Pancreas (tissue), 10 donors: ENCODE results near the gene BNIP1. TPM values are rescaled to one million over a fixed set of nuclear protein-coding genes. Genes with fewer than 3 reads are reported as not detected.

Experiments used
- ATAC-seq, 4 donors: fragments of 200-7000 bp; cut with Tn5 transposase; one replicate each; pipeline versions ENCODE4 v1.8.0 to v1.9.1; 2020; ENCODE audit warnings: mild to moderate bottlenecking in 4 of 4, moderate library complexity in 4 of 4
- DNase-seq, 6 donors: peaks; one replicate each; pipeline ENCODE4 v3.0.0-alpha.2; 2020
- FAIRE-seq: peaks from 2 replicates; lab custom pipeline; 2012; peaks lifted over from hg19 to GRCh38; lab: Jason Lieb, UNC
- H3K27ac ChIP-seq, 4 donors: fragments of 200-600 bp; sonication (generic); 1 replicate in 3 of 4; 2 replicates in 1 of 4; pipeline versions ENCODE4 v1.5.0 to v1.8.0; 2020
- H3K27me3 ChIP-seq, 4 donors: fragments of 200-600 bp; one replicate each; pipeline ENCODE4 v1.8.0; 2021
- H3K36me3 ChIP-seq, 3 donors: fragments of 200-600 bp; sonication (generic) in 1 of 3; one replicate each; pipeline versions ENCODE4 v1.5.0 to v1.8.0; 2020 to 2021
- H3K4me1 ChIP-seq, 3 donors: fragments of 200-600 bp; one replicate each; pipeline ENCODE4 v1.8.0; 2021
- H3K4me3 ChIP-seq, 4 donors: fragments of 200-600 bp; sonication (generic) in 2 of 4; one replicate each; pipeline versions ENCODE4 v1.5.0 to v1.8.0; 2020 to 2021
- H3K9me3 ChIP-seq, 4 donors: fragments of 200-600 bp; one replicate each; pipeline ENCODE4 v1.8.0; 2021
- WGBS, 2 donors: extraction: QIAGEN DNeasy Blood & Tissue Kit; methylation state at CpG; one replicate each; pipeline ENCODE4 v1.1.7; 2013; 5-methylcytosine and 5-hydroxymethylcytosine counted together
- intact Hi-C, 3 donors: fragments of 100-400 bp; cut with DNase I; formaldehyde crosslinking; loops; one replicate each; pipeline versions ENCODE4 v1.11.1 to v1.14.2; 2022
- polyA plus RNA-seq, 2 donors: library from polyadenylated mRNA; stranded (reverse); fragments of 200-250 nt; gene quantifications; one replicate each; pipeline ENCODE4 v1.2.3, GENCODE V29; 2013
- total RNA-seq, 6 donors: library from RNA; stranded (reverse); fragmentation: NEBNext Ultra II Directional in 4 of 6; extraction: Animal tissue kit (Norgen Biotek cat#: 25700) in 4 of 6; gene quantifications; one replicate each; pipeline versions ENCODE4 v1.2.1 to v1.2.4, GENCODE V29; 2021 to 2023
- TF ChIP-seq, protein P1 (sequence below), 4 donors: fragments of 200-600 bp; sonication (generic) in 3 of 4; IDR thresholded peaks; one replicate each; pipeline versions ENCODE4 v1.5.0 to v1.8.0; 2021; ENCODE audit warnings: antibody characterized with exemption in 4 of 4
- donor health status: healthy with polysubstance abuse.
- donor health status: DM: no; HTN: no; CAD: no; lungs with moderate emphysema.
- donor health status: DM: no; HTN: no; CAD: no.
- donor health status: control.
- donor health status: control.
- donor health status: Bipolar disorder and iron deficiency.
- donor health status: DM: yes; HTN: yes; CAD: no.
- donor health status: DM: no; HTN: no; CAD: no.
- donor health status: DM: no; HTN: no; CAD: no.
- donor health status: DM: yes; HTN: yes; CAD: no.

Gene BNIP1
- total and polyA plus RNA-seq, 8 donors: 5.7 to 15.3 (median 8.8) TPM

DNA sequence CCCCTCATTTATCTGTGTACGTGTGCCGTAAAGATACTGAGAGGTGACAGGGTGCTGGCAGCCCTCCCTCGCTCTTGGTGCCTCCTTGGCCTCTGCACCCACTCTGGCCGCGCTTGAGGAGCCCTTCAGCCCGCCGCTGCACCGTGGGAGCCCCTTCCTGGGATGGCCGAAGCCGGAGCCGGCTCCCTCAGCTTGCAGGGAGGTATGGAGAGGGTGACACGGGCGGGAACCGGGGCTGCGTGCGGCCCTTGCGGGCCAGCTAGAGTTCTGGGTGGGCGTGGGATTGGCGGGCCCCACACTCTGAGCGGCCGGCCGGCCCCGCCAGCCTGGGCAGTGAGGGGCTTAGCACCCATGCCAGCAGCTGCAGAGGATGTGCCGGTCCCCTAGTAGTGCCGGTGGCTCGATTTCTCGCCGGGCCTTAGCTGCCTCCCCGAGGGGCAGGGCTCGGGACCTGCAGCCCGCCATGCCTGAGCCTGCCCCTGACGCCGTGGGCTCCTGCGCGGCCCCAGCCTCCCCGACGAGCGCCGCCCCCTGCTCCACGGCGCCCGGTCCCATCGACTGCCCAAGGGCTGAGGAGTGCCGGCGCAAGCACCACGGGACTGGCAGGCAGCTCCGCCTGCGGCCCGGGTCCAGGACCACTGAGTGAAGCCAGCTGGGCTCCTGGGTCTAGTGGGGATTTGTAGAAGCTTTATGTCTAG, 69.1 kb downstream of the BNIP1 start:
- WGBS, 2 donors: 91 to 94% methylated on average over 37 to 49 of the region's 49 CpGs

More for the DNA sequence above, 69.1 kb downstream of the BNIP1 start:
- TF ChIP-seq, protein P1, sequence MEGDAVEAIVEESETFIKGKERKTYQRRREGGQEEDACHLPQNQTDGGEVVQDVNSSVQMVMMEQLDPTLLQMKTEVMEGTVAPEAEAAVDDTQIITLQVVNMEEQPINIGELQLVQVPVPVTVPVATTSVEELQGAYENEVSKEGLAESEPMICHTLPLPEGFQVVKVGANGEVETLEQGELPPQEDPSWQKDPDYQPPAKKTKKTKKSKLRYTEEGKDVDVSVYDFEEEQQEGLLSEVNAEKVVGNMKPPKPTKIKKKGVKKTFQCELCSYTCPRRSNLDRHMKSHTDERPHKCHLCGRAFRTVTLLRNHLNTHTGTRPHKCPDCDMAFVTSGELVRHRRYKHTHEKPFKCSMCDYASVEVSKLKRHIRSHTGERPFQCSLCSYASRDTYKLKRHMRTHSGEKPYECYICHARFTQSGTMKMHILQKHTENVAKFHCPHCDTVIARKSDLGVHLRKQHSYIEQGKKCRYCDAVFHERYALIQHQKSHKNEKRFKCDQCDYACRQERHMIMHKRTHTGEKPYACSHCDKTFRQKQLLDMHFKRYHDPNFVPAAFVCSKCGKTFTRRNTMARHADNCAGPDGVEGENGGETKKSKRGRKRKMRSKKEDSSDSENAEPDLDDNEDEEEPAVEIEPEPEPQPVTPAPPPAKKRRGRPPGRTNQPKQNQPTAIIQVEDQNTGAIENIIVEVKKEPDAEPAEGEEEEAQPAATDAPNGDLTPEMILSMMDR (IDR thresholded peaks at IDR 0.05): no peak
- H3K9me3 ChIP-seq: no peaks in the 10 kb centered on the region
- H3K36me3 ChIP-seq: no peaks in the 10 kb centered on the region
- no peak overlapping the region for H3K4me3 ChIP-seq
- no peaks in the 10 kb centered on the region for H3K4me1 ChIP-seq
- DNase-seq (no peak), ATAC-seq (no peak), FAIRE-seq (no peak)
- intact Hi-C loops: no loop called here
- H3K27me3 ChIP-seq: no peaks in the 10 kb centered on the region
- no peak overlapping the region for H3K27ac ChIP-seq

Other genes with a start within 250 kb of the BNIP1 start
- 10 to 100 TPM in 3 of 6 donors, 1 to 10 TPM in 3; 6.2 to 13.7 (median 10.1) TPM for gene RPL26L1, start 185.1 kb upstream of the BNIP1 start, total RNA-seq
- 10 to 100 TPM; 19.3 to 29.5 TPM for gene RPL26L1, start 185.1 kb upstream of the BNIP1 start, polyA plus RNA-seq
- gene ATP6V0E1, start 160.8 kb upstream of the BNIP1 start, total RNA-seq: 100 to 1,000 TPM in 1 of 6 donors, 10 to 100 TPM in 5; 60.3 to 135 (median 78.0) TPM
- gene ATP6V0E1, start 160.8 kb upstream of the BNIP1 start, polyA plus RNA-seq: 100 to 1,000 TPM; 115 to 162 TPM
- 10 to 100 TPM in 5 of 6 donors, 1 to 10 TPM in 1; 8.9 to 21.4 (median 11.5) TPM for gene CREBRF, start 88.2 kb upstream of the BNIP1 start, total RNA-seq
- gene CREBRF, start 88.2 kb upstream of the BNIP1 start, polyA plus RNA-seq: 1 to 10 TPM; 3.6 to 4.2 TPM
- under 1 TPM in 1 of 6 donors, not detected in 5; 0.20 TPM for gene NKX2-5, start 90.7 kb downstream of the BNIP1 start, total RNA-seq
- under 1 TPM in 1 of 2 donors, not detected in 1; 0.05 TPM for gene NKX2-5, start 90.7 kb downstream of the BNIP1 start, polyA plus RNA-seq
- gene STC2, start 183.9 kb downstream of the BNIP1 start, total RNA-seq: 100 to 1,000 TPM in 1 of 6 donors, 10 to 100 TPM in 4, 1 to 10 TPM in 1; 6.8 to 117 (median 14.1) TPM
- gene STC2, start 183.9 kb downstream of the BNIP1 start, polyA plus RNA-seq: 1 to 10 TPM; 6.1 to 6.9 TPM